Cerebellar nuclear complex (tissue), 1 donor: ENCODE measurements around the gene OPRD1.
"Not testable (repeated sequence)": the region's sequence is repeated elsewhere in the genome, so short reads cannot be mapped to it uniquely, and the experiment has no call there.

ENCODE experiments used
- DNase-seq, 2 experiments: peaks; one replicate each; lab custom pipeline; 2025; lab: John Stamatoyannopoulos, UW

OPRD1 gene

DNA sequence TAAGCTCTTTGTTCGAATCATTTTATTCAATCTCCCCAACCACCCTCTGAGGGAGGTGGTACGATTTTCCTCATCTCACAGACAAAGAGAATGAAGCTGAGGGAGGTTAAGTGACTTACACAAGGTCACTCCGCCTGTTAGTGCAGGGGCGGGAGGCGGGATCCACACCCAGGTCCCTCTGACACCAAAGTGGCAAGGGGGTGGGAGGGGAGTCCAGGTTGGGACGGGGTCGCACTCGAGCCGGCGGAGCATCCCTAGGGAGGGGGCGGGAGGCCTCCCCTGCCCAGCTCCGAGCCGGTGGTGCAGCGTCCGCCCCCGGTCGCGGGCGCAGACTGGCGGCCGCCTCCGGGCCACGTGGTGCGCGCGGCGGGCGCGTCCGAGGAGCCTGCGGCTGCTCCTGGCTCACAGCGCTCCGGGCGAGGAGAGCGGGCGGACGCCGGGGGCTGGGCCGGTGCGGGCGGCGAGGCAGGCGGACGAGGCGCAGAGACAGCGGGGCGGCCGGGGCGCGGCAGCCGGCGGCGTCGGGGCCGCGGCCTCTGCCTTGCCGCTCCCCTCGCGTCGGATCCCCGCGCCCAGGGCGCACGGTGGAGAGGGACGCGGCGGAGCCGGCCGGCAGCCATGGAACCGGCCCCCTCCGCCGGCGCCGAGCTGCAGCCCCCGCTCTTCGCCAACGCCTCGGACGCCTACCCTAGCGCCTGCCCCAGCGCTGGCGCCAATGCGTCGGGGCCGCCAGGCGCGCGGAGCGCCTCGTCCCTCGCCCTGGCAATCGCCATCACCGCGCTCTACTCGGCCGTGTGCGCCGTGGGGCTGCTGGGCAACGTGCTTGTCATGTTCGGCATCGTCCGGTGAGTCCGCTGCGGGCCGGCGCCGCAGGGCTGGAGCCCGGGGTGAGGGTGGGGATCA, at the start of gene OPRD1:
Gene OPRD1 (plus strand): TSS at position 405 of the 903 bp plus-strand sequence. CDS start 214 bp downstream, at position 619.
- DNase-seq, result no peak

DNA sequence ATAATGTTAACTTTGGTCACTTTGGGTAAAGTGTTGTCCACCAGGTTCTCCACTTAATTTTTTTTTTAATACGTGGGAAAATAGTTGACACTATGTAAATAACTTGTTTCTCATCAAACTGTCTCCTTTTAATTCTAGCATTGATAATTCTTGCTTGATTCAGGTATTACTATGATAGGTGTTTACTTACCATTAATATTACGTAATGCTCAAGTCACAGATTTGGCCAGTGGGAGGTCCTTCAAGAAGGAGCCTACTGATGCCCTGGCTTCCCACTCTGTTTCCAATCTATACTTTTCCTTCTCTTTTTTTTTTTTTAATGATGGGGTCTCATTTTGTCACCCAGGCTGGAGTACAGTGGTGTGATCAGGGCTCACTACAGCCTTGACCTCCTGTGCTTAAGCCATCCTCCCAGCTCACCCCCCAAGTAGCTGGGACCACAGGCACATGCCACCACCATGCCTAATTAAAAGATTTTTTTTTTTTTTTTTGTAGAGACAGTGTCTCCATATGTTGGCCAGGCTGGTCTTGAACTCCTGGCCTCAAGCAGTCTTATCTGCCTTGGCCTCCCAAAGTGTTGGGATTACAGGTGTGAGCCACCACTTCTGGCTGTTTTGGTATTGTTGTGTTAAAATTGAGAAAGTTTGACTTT, 45.3 kb upstream of the OPRD1 start:
- DNase-seq, result no peak

GRCh38 chr1:28770601-28771165, 41.3 kb upstream of the OPRD1 start:
- no peak for DNase-seq

DNA sequence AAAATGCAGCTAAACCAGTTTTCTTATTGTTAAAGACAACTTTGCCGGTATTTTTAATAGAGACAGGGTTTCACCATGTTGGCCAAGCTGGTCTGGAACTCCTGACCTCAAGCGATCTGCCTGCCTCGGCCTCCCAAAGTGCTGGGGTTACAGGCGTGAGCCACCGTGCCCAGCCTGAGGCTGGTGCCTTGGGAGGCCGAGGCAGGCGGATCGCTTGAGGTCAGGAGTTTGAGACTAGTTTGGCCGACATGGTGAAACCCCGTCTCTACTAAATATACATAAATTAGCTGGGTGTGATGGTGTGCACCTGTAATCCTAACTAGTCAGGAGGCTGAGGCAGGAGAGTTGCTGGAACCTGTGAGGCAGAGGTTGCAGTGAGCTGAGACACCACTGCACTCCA, 40.0 kb upstream of the OPRD1 start:
- DNase-seq, result not testable (repeated sequence)

GRCh38 chr1:28773105-28773504, 38.9 kb upstream of the OPRD1 start:
- no peak for DNase-seq

DNA sequence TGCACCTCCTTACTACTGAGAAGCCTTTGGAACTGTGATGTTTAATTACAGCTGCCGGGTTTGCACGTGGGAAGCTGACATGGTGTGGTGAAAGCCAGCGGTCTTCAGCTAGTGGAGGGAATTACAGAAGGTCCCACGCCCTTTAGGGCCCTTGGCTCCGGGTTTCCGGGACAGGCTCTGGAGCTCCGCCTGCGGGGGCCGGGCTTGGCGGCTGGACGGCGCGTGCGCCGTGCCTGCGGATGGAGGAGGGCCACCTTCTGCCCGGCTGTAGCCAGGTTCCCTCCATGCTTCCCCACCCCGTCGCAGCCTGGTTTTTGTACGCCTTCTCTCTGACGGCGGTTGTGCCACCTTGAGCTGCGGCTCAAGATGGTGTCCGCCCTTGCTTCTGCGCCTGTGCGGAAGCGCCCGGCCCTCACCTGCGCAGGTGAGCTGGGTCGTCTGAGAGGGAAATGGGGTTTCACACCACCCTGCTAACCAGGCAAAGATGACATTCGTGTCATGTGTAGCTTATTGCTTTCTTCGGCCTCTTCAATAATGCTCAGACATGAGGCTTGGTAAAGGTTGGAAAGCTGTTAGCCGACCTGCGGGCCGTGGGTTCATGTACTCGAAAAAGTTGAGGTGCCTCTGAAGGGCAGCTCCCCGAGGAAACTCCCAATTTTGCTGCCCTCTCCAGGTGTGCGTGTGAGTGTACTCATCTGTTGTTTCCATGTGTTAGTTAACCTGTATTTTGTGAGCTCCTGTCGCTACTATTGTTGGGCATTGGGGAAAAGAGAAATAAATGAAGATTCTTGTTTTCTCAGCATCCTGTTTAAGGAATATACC, 36.6 kb upstream of the OPRD1 start:
- DNase-seq, result no peak

- no peak for DNase-seq
These were observed 35.6 kb upstream of the OPRD1 start for GRCh38 chr1:28776341-28776740.

DNA sequence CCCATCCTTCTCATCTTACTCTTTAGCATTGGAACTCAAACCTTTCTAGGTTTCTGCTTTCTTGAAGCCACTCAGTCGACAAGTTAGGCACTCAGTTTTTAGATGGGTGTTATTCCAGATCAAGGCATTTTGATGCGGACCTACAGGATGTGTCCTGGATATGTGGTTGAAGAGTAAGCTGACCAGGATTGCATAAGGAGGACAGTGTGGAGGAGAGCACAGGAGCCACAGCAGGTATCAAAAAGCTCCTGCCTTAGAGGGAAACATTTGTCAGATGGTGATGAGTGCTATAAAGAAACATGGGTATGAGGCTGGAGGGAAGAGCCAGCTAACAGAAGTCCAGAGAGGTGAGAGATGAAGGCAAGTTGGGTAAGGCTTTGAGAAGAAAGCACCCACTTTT, 33.9 kb upstream of the OPRD1 start:
- DNase-seq, result no peak

DNA sequence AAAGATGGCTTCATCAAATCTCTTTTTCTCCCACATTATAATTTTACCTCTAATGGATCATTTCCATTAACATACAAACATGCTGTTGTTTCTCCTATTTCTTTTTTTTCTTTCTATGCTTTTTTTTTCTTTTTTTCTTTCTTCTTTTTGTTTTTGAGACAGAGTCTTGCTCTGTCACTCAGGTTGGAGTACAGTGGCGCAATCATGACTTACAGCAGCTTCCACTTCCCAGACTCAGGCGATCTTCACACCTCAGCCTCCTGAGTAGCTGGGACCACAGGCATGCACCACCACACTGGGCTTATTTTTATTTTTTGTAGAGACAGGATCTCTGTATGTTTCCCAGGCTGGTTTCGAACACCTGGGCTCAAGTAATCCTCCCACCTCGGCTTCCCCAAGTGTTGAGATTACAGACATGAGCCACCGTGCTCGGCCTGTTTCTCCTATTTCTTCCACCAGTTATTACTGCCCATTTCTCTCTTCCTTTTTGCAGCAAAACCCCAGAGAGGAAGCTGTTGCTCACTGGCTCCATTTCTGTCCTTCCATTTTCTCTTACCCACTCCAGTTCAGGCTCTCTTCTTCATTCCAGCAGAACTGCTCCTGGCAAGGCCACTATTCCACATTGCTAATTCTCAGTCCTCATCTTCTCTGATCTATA, 32.1 kb upstream of the OPRD1 start:
- DNase-seq, result no peak

DNA sequence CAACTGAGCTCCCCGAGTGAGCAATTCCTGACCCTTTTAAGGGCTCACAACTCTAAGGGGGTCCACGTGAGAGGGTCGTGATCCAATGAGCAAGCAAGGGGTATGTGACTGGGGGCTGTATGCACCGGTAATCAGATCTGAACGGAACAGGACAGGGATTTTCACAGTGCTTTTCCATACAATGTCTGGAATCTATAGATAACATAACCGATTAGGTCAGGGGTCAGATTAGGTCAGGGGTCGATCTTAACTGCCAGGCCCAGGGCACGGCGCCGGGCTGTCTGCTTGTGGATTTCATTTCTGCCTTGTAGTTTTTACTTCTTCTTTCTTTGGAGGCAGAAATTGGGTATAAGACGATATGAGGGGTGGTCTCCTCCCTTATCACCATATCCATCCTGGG, 30.7 kb upstream of the OPRD1 start:
- DNase-seq, result no peak

- no peak for DNase-seq
These were observed 30.0 kb upstream of the OPRD1 start for GRCh38 chr1:28782011-28782410.

DNA sequence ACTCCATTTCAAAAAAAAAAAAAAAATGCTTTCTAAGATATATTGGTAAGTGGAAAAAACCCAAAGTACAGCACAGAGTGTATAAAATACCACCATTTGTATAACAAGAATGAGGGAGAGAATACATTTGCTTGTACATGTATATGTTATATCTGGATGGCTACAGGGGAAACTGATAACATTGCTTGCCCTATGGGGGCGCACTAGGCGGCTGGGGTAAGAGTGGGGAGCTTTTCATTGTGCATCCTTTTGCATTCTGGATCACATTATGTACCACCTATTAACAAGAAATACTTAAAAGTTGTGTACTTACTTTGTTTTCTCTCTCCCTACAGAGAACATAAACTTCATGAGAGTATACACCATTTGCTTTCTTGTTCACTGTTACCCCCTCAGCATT, 28.6 kb upstream of the OPRD1 start:
- DNase-seq, result no peak

DNA sequence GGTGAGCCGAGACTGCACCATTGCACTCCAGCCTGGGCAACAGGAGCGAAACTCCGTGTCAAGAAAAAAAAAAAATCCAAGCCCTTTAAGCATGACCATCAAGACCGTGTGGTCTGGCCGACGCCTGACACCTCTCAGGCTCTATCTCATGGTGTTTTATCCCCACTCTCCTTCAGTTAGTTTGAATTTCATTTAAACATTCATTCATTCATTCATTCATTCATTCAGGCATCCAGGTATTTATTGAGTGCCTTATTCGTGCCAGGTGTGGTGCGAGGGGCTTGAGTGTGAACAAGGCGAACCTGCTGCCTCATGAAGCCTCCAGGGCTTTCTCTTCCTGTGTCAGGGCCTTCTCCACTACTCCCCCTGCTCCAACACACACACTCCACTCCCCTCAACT, 22.6 kb upstream of the OPRD1 start:
- no peak for DNase-seq

DNA sequence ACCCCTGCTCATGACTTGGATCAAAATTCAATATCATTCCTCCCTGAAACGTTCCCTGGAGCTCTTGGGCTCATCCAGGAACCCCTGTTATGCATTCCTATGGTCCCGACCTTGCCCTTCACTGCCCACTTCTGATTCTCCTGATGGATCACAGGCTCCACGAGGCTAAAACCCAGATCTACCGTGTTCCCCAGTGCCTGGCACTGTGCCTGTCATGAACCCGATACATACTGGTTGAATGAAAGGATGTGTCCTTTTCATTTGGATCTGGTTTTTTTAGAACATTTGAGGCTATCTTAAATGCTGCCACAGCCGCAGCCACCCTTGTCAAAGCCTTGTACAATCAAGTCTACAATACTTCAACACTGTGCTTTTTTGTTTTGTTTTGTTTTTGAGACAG, 22.2 kb upstream of the OPRD1 start:
- DNase-seq, result no peak

GRCh38 chr1:28790377-28791035, 21.5 kb upstream of the OPRD1 start:
- DNase-seq, result no peak

GRCh38 chr1:28791929-28792328, 20.0 kb upstream of the OPRD1 start:
- not testable (repeated sequence) for DNase-seq

DNA sequence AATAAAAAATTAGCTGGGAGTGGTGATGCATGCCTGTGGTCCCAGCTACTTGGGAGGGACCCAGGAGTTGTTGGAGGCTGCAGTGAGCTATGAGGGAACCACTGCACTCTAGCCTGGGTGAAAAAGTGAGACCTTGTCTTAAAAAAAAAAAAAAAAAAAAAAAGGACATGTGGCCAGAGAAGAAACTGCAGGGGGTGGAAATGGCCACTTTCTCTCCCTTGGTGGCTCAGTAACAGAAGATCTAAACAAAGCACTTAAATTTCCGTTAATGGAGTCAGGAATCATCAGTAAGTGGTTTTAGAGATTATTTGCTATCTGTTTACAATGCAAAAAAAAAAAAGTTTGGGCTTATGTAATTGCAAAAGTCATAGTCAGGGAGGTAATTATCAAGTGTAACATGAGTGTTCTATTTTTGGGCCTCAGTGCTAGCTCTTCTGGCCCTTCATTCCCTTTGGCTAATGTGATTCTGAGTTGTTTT, 19.3 kb upstream of the OPRD1 start:
- no peak for DNase-seq

DNA sequence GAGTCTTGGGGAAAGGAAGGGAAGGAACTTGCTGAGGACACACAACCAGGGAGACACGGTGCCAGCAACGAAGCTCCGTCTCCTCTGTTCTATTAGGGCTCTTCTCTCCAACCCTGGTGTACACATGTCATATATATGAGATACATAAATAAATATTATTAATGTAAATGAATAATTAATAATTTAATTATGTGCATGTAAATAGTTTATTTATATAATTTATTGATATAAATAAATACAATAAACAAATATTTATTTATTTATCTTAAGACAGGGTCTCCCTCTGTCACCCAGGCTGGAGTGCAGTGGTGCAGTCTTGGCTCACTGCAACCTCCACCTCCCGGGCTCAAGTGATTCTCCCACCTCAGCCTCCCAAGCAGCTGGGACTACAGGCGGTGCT, 17.4 kb upstream of the OPRD1 start:
- not testable (repeated sequence) for DNase-seq

DNA sequence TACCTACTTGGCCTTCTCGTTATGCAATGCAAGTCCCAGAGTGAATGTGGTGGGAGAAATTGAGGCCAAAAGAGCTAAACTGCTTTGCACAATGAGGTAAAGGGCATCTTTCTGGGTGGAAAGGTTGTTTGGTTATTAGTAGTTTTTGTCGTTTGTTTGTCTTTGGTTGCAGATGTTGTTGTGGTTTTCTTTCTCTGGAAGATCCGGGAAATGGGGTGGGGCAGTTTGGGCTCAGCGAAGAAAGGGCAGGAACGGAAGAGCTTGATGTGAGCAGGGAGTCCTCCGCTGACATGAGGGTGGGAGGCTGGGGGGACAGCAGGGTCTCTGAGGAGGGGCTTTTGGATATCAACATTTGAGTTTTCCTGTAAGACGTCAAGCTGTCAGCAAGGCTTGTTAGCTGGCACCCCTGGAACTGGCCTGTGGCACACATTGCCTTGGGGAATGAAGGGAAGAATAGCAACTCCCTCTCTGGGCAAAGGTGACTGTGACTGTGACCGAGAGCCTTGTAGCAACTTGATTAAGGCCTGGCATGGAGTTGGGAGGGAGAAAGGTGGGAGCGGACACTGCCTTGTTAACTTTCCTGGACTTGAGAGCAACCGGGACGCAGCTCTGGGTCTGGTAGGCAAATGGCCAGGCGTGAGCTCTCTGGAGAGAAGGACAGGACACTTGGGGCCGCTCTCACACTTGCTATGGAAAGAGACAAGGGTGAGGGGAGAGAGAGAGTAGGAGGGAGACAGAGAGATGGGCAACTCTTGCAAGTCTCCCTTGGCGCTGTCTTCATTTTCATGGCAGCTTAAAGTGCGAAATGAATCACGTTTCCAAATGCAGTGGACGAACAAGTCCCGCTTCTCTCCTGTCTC, 15.4 kb upstream of the OPRD1 start:
- DNase-seq, result no peak

DNA sequence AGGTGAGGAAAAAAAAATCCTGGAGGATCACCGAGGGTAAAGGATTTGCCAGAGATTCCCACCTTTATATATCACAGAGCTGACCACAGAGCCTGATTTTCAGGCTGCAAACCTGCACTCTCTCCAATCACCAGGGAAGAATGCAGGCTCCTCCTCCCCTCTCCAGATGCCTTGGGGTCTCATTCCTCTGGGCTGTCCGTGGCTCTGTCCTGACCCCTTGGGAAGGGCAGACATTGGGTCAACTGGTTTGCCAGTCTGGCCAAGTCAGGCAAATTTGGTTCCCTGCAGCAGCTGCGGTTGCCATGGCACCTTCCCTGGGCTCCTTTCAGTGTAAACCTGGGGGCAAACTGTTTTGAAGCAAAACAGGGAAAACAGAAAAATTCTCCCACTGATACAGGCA, 11.6 kb upstream of the OPRD1 start:
- DNase-seq, result no peak
